Effector memory CD4-positive, alpha-beta T cell (primary cell): Measurements from ENCODE around the gene FUT6.
"Not testable (repeated sequence)": the region's sequence is repeated elsewhere in the genome, so short reads cannot be mapped to it uniquely, and the experiment has no call there.

Experiments
- DNase-seq, 3 donors: peaks; one replicate each; pipeline ENCODE4 v3.0.0-alpha.2; 2020
- H3K27ac ChIP-seq: 2 replicates; pipeline ENCODE4 v1.7.0; 2013; ENCODE audit warnings: mild to moderate bottlenecking, low read length, moderate library complexity; ENCODE audit not compliant: insufficient read depth, poor library complexity, severe bottlenecking
- H3K27me3 ChIP-seq: replicated peaks from 2 replicates; pipeline ENCODE4 v1.7.0; 2013; ENCODE audit warnings: mild to moderate bottlenecking, low read length; ENCODE audit not compliant: insufficient read depth, control insufficient read depth, poor library complexity, severe bottlenecking
- H3K36me3 ChIP-seq: 2 replicates; pipeline ENCODE4 v1.7.0; 2013; ENCODE audit warnings: mild to moderate bottlenecking, low read length, moderate library complexity; ENCODE audit not compliant: control insufficient read depth, insufficient read depth
- H3K4me1 ChIP-seq: 2 replicates; pipeline ENCODE4 v1.7.0; 2013; ENCODE audit warnings: low read length, mild to moderate bottlenecking; ENCODE audit not compliant: control insufficient read depth, insufficient read depth, poor library complexity, severe bottlenecking
- H3K4me3 ChIP-seq: 2 replicates; pipeline ENCODE4 v1.7.0; 2013; ENCODE audit warnings: low read length, low read depth, mild to moderate bottlenecking; ENCODE audit not compliant: insufficient read depth, poor library complexity, severe bottlenecking
- H3K9me3 ChIP-seq: 2 replicates; pipeline ENCODE4 v1.7.0; 2013; ENCODE audit warnings: mild to moderate bottlenecking, low read length, moderate library complexity; ENCODE audit not compliant: control insufficient read depth
- total RNA-seq, 3 donors: gene quantifications; one replicate each; lab custom pipeline; 2026; lab: John Stamatoyannopoulos, UW

The FUT6 gene, protein sequence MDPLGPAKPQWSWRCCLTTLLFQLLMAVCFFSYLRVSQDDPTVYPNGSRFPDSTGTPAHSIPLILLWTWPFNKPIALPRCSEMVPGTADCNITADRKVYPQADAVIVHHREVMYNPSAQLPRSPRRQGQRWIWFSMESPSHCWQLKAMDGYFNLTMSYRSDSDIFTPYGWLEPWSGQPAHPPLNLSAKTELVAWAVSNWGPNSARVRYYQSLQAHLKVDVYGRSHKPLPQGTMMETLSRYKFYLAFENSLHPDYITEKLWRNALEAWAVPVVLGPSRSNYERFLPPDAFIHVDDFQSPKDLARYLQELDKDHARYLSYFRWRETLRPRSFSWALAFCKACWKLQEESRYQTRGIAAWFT
- 0 reads per million in 3 donors for total RNA-seq

DNA sequence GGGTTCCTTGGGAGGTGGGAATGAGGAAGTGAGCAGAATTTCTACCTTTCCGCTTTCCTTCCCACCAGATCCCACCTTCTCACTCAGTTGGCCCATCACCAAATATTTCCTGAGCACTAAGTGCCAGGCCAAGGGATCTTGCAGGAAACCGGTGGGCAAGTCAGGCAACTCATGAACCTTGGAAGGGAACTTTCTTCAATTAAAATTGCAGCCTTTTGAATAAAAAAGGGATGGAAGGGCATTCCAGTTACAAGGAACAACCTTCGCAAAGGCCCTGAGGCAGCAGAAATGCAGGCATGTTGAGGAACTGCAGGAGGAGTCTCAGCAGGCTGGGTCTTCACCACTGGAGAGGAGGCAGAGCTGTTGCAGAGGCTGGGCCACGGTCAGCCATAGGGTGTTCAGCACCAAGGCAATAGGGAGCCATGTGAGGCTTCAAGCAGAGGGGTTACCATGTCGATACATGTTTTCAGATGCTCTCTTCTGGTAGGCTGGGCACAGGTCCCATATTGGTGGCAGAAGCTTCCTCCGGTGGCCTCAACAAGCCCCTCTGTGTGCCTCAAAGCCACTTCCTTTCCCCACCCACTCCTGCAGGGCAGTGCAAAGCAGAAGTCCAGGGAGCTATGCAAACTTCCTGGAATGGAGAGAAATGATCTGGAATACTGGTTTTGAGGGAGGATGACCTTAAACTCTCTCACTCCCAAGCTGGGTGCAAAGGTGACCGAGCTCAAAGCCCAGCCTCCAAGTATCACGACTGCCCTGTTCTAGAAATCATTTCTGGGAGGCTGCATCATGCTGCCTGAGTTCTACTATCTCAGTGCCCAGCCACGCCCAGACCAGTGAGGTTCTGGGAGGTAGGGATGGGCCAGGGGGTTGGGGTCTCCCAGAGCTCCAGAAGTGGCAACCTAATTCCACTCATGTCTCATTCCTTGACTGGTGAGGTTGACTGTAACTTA is at the start of gene FUT6:
TSS of gene FUT6 (minus strand) at position 638 of the 953 bp plus-strand sequence. CDS start 7,135 bp downstream, outside the sequence.
- no peaks in the 10 kb centered on the region for H3K9me3 ChIP-seq
- no peak for DNase-seq
- no peaks in the 10 kb centered on the region for H3K36me3 ChIP-seq
- H3K27me3 ChIP-seq = no peaks in the 10 kb centered on the region
- no peak within 1 kb of the TSS for H3K27ac ChIP-seq
- no peaks in the 10 kb centered on the region for H3K4me1 ChIP-seq
- H3K4me3 ChIP-seq = no peak within 1 kb of the TSS

DNA sequence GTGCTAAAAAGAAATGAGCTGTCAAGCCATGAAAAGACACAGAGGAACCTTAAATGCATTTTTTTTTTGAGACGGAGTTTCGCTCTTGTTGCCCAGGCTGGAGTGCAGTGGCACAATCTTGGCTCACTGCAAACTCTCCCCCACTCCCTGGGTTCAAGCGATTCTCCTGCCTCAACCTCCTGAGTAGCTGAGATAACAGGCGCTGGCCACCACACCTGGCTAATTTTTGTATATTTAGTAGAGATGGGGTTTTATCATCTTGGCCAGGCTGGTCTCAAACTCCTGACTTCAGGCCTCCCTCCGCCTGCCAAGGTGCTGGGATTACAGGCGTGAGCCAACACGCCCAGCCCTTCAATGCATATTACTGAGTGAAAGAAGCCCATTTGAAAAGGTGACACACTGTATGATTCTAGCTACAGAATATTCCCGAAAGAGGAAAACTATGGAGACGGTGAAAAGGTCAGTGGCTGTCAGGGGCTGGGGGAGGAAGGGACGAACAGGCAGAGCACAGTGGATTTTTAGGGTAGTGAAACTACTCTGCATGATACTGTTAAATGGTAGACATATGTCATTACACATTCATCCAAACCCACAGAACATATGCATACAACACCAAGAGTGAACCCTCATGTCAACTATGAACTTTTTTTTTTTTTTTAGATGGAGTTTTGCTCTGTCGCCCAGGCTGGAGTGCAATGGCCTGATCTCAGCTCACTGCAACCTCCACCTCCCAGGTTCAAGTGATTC is 44.7 kb upstream of the FUT6 start:
- H3K4me1 ChIP-seq, H3K4me3 ChIP-seq, H3K9me3 ChIP-seq, DNase-seq, H3K27me3 ChIP-seq, H3K27ac ChIP-seq, H3K36me3 ChIP-seq: not testable (repeated sequence)

DNA sequence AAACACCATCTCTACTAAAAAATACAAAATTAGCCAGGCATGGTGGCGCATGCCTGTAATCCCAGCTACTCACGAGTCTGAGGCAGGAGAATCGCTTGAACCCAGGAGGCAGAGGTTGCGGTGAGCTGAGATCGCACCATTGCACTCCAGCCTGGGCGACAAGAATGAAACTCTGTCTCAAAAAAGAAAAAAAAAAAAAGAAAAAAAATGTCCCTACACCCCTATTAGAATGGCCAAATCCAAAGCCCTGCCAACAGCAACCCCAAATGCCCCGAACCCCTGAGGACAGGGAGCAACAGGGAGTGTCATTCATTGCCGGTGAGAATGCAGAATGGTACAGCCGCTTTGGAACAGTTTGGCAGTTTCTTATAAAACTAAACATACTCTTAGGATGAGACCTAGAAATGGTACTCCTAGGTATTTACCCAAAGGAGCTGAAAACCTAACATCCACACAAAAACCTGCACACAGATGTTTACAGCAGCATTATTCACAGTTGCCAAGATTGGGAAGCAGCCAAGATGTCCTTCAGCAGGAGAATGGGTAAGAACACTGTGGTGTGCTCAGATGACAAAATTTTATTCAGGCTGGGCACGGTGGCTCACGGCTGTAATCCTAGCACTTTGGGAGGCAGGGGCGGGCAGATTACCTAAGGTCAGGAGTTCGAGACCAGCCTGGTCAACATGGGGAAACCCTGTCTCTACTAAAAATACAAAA is 43.8 kb upstream of the FUT6 start:
- H3K4me3 ChIP-seq, H3K4me1 ChIP-seq, H3K27ac ChIP-seq, DNase-seq, H3K36me3 ChIP-seq, H3K27me3 ChIP-seq, H3K9me3 ChIP-seq: not testable (repeated sequence)

DNA sequence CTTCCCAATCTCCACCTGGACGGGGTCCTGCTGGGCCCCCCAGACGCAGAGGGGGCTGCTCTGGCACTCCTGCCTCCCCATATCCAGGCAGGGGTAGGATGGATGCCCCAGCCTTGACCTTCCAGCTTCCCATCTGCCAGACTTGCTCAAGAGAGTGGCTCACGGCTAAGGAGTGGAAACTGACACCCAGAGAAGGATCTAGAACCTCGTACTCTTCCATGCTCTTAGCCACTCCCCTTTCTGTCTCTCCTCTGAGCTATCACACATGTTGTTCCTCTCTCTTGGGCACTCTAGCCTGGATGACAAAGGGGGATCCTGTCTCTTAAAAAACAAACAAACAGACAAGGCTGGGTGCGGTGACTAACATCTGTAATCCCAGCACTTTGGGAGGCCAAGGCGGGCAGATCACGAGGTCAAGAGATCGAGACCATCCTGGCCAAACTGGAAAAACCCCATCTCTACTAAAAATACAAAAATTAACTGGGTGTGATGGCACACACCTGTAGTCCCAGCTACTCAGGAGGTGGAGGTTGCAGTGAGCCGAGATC is 43.0 kb upstream of the FUT6 start:
- no peak for DNase-seq
- H3K4me3 ChIP-seq = no peak overlapping the region
- H3K36me3 ChIP-seq = no peaks in the 10 kb centered on the region
- no peaks in the 10 kb centered on the region for H3K4me1 ChIP-seq
- H3K27me3 ChIP-seq = peaks cover 4% of the 10 kb centered on the region
- no peaks in the 10 kb centered on the region for H3K9me3 ChIP-seq
- no peak overlapping the region for H3K27ac ChIP-seq

DNA sequence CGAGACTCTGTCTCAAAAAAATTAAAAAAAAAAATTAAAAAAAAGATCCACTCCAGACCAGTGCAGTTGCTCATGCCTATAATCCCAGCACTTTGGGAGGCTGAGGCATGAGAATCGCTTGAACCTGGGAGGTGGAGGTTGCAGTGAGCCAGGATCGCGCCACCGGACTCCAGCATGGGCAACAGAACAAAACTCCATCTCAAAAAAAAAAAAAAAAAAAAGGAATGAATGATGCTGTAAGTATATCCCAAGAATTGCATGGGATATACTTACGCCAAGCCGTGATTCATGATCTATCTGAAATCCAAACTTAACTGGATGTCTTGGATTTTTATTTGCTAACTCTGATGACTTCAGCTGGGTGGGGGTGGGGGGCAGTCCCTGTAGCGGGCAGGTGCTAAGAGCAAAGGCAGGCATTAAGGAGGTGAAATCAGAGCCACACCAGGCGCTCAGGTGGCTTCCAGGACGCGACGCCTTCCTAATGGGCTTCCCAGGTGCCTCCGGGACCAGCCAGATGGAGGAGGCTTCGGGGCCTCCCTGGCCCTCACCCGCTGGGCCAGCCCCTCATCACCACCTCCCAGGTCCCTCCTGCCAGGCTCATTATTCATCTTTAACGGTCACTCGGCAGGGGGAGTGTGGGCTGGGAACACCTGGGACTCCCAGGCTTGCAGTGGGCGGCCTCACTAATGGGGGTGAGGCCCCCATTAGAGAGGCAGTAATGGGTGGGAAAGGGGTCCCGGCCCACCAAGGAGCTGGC is 42.2 kb upstream of the FUT6 start:
- H3K36me3 ChIP-seq = no peaks in the 10 kb centered on the region
- no peak overlapping the region for H3K4me3 ChIP-seq
- H3K27ac ChIP-seq = no peak overlapping the region
- peaks cover 4% of the 10 kb centered on the region for H3K27me3 ChIP-seq
- no peak for DNase-seq
- no peaks in the 10 kb centered on the region for H3K9me3 ChIP-seq
- no peaks in the 10 kb centered on the region for H3K4me1 ChIP-seq

DNA sequence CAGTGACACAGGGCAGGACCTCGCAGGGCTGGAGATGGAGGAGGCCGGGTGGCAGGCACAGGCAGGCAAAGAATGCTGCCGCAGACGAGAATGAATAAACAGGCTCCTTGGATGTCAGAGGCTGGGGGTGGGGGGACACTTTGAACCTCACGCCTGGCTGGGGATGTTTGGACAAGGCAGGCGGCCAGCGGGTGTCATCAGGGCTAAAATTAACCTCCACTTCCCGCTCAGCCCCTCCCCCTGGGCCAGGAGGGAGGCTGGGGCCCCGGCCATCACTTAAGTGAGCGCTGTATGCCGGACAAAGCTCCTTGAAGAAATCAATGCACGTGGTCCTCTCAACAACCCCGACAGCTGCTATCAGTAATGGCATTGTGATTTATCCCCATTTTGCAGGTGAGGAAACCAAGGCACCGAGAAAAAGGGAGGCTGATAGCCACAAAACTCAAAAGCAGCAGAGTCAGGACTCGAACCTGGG is 41.1 kb upstream of the FUT6 start:
- Histone ChIP-seq H3K4me1 (no peaks in the 10 kb centered on the region), H3K27ac (no peak overlapping the region), H3K9me3 (no peaks in the 10 kb centered on the region), H3K27me3 (peaks cover 8% of the 10 kb centered on the region), H3K4me3 (no peak overlapping the region), H3K36me3 (no peaks in the 10 kb centered on the region)
- no peak for DNase-seq

DNA sequence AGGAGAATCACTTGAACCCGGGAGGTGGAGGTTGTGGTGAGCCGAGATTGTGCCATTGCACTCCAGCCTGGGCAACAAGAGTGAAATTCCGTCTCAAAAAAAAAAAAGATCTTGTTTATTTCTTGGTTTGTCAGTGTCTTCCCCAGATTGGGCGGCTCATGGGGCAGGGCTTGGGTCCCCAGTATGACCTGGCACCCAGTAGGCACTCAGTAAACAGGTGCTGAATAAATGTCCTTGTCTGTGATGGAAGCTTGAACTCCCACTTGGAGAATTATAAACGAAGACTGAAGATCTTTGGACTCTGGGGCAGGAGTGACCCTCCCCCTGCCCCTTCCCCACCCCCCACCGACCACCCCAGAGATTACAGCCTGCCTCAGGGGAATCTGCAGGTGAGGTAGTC is 40.7 kb upstream of the FUT6 start:
- Histone ChIP-seq H3K4me1 (no peaks in the 10 kb centered on the region), H3K4me3 (no peak overlapping the region)
- no peak for DNase-seq

DNA sequence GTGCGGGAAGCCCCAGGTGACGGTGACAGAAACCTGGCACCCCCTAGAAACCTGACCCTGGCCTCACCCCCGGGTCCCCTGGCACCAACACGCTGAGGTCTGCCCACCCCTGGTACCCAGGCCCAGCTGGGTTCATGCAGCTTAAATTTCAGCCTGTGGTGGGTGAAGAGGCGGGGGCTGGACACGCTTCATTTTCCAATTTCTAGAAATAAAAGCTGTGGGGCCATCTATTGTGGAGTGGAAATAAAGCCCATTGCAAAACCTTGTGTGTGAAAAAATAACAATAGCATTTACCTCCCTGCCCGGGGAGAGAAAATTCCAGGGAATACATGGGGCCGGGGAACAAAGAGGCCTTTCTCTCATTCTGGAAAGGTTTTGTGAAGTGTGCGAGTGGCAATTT is 38.4 kb upstream of the FUT6 start:
- no peak for DNase-seq
- Histone ChIP-seq H3K36me3 (no peaks in the 10 kb centered on the region), H3K4me1 (no peaks in the 10 kb centered on the region), H3K27me3 (peaks cover 8% of the 10 kb centered on the region), H3K9me3 (no peaks in the 10 kb centered on the region), H3K27ac (no peak overlapping the region), H3K4me3 (no peak overlapping the region)

More for the DNA sequence above, 40.7 kb upstream of the FUT6 start:
- peaks cover 8% of the 10 kb centered on the region for H3K27me3 ChIP-seq
- no peaks in the 10 kb centered on the region for H3K36me3 ChIP-seq
- no peak overlapping the region for H3K27ac ChIP-seq
- no peaks in the 10 kb centered on the region for H3K9me3 ChIP-seq
